ENCODE data around the gene C1QTNF3.

- TF ChIP-seq POLR2AphosphoS5 (IDR thresholded peaks at IDR 0.05): no peak
- TF ChIP-seq POLR2A (IDR thresholded peaks at IDR 0.05; ENCODE audit: low read depth): no peak
- no peak for TF ChIP-seq CTCF (IDR thresholded peaks at IDR 0.05)
These were observed 4.2 kb downstream of the C1QTNF3 start for GRCh38 chr5:34038838-34039237.

Measured in esophagus muscularis mucosa (tissue), 3 donors.